ENCODE results near the gene PTPN1. TPM values are rescaled to one million over a fixed set of nuclear protein-coding genes. Genes with fewer than 3 reads are reported as not detected.
"Not testable (repeated sequence)": the region's sequence is repeated elsewhere in the genome, so short reads cannot be mapped to it uniquely, and the experiment has no call there.

The PTPN1 gene
- total RNA-seq, 4 donors from 2014 or later: 20.5 to 28.8 (median 24.9) TPM

- no peaks in the 10 kb centered on the region for H3K27me3 ChIP-seq
- no peak overlapping the region for H3K27ac ChIP-seq
- WGBS, 2 donors: 76 to 89% methylated on average over 7 to 21 of the region's 22 CpGs
- TF ChIP-seq CTCF (IDR thresholded peaks at IDR 0.05) (no peak), POLR2A (IDR thresholded peaks at IDR 0.05) (no peak)
- H3K36me3 ChIP-seq: no peaks in the 10 kb centered on the region
- H3K9me3 ChIP-seq: no peaks in the 10 kb centered on the region
- peaks cover 2 to 8% of the 10 kb centered on the region in 2 donors for H3K4me1 ChIP-seq
- intact Hi-C loops (cut with DNase I): no loop called here
- DNase-seq: no peak
- no peak overlapping the region for H3K4me3 ChIP-seq (replicated peaks in 1 of 3)
Measured at GRCh38 chr20:50597406-50597969, 87.3 kb downstream of the PTPN1 start.

GRCh38 chr20:50598074-50598473 is 87.9 kb downstream of the PTPN1 start:
- H3K4me1 ChIP-seq: peaks cover 0 to 2% of the 10 kb centered on the region in 2 donors
- WGBS, 2 donors: 74 to 93% methylated on average over 7 of the region's 7 CpGs

GRCh38 chr20:50598768-50599167 is 88.6 kb downstream of the PTPN1 start:
- H3K27ac ChIP-seq: not testable (repeated sequence)
- 98 to 99% methylated on average over 5 of the region's 5 CpGs for WGBS, 2 donors

More at GRCh38 chr20:50598074-50598473, 87.9 kb downstream of the PTPN1 start:
- DNase-seq: no peak
- Histone ChIP-seq H3K9me3 (no peaks in the 10 kb centered on the region), H3K27me3 (no peaks in the 10 kb centered on the region), H3K27ac (no peak overlapping the region), H3K4me3 (replicated peaks in 1 of 3) (no peak overlapping the region), H3K36me3 (no peaks in the 10 kb centered on the region)
- intact Hi-C loops (cut with DNase I): no loop called here
- TF ChIP-seq POLR2A (IDR thresholded peaks at IDR 0.05) (no peak), CTCF (IDR thresholded peaks at IDR 0.05) (no peak)

GRCh38 chr20:50600281-50600895 is 90.2 kb downstream of the PTPN1 start:
- Histone ChIP-seq H3K4me3 (replicated peaks in 1 of 3) (no peak overlapping the region), H3K9me3 (no peaks in the 10 kb centered on the region), H3K27me3 (no peaks in the 10 kb centered on the region), H3K27ac (no peak overlapping the region), H3K36me3 (no peaks in the 10 kb centered on the region), H3K4me1 (no peaks in the 10 kb centered on the region)
- intact Hi-C loops (cut with DNase I): no loop called here
- no peak for TF ChIP-seq CTCF (IDR thresholded peaks at IDR 0.05)
- TF ChIP-seq POLR2A (IDR thresholded peaks at IDR 0.05): no peak
- DNase-seq: no peak
- 81 to 84% methylated on average over 12 of the region's 12 CpGs for WGBS, 2 donors

More at GRCh38 chr20:50598768-50599167, 88.6 kb downstream of the PTPN1 start:
- H3K27me3 ChIP-seq; H3K4me3 ChIP-seq (replicated peaks in 1 of 3); intact Hi-C loops (cut with DNase I); H3K4me1 ChIP-seq; H3K36me3 ChIP-seq; H3K9me3 ChIP-seq; DNase-seq: not testable (repeated sequence)

- Histone ChIP-seq H3K27ac (no peak overlapping the region), H3K9me3 (no peaks in the 10 kb centered on the region), H3K36me3 (no peaks in the 10 kb centered on the region), H3K27me3 (no peaks in the 10 kb centered on the region), H3K4me3 (replicated peaks in 1 of 3) (no peak overlapping the region), H3K4me1 (no peaks in the 10 kb centered on the region)
- no peak for DNase-seq
- 87 to 89% methylated on average over 8 to 12 of the region's 33 CpGs for WGBS, 2 donors
- intact Hi-C loops (cut with DNase I): no loop called here
- TF ChIP-seq CTCF (IDR thresholded peaks at IDR 0.05): no peak
- TF ChIP-seq POLR2A (IDR thresholded peaks at IDR 0.05): no peak
Measured at GRCh38 chr20:50601511-50602431, 91.6 kb downstream of the PTPN1 start.

Data from thyroid gland (tissue), 4 donors.